Measurements from ENCODE around the gene GPRC5C.
A peak's percentile ranks its signal among the peaks of the same experiment; 100 is the strongest.

Gene GPRC5C, protein sequence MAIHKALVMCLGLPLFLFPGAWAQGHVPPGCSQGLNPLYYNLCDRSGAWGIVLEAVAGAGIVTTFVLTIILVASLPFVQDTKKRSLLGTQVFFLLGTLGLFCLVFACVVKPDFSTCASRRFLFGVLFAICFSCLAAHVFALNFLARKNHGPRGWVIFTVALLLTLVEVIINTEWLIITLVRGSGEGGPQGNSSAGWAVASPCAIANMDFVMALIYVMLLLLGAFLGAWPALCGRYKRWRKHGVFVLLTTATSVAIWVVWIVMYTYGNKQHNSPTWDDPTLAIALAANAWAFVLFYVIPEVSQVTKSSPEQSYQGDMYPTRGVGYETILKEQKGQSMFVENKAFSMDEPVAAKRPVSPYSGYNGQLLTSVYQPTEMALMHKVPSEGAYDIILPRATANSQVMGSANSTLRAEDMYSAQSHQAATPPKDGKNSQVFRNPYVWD

DNA sequence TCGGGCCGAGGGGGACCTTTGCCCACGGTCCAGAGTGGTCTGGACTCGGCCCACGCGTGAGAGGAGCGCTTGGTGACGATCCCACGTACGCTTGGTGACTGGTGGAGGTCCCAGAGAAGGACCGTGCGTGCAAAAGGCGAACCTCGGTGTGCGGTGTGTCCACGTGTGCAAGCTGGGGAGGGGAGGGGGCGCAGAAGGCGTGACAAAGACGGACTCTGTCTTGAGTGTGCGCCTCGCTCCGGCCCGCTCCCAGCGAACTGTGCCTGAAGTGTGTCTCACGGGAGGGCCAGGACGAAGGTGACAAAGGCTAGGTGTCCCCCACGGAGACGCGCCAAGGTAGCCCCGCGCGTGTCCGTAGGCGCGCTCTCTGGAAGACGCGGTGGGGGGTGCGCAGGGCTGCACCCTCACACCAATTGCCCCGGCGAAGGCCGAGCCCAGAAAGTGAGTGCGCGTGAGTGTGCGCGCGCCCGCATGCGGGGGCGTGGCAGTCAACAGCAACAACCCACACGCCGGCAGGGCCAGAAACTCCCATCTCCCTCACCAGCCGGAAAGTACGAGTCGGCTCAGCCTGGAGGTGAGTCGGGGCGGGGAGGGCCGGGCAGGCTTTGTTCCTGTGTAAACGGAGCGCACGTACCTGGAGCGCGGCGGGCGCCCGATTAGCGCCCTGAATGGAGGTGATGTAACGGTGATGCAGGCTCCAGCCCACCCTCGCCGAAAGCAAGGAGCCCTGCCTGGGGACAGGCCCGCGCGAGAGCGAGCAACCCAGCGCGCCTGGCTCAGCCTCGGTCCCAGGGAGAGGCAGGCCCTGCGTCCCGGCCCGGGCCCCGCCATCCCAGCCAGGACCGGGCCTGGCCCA lies at the start of gene GPRC5C:
Gene GPRC5C, plus strand, starts transcription at position 521 of the 856 bp plus-strand sequence. CDS start 7,689 bp downstream, outside the sequence.
- peak; percentile 86 for DNase-seq (ENCODE audit: insufficient read length, low spot score)

DNA sequence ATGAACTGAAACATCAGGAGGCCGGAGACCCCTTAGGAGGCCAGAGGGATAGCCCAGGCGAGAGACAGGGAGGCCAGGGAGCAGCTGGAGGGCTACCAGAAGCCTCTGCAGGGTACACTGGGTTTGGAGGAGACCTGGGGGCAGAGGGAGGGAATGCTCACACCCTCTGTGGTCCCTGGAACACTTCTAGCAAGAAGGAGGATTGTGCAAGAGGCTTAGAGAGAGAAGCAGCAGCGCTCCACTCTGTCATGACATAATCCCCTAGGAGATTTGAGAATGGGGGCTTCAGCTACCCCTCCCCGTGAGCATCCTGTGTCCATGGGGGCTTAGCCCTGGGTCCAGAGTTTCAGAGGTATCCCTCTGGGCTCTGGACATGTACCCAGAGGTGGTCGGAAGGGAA lies 48.7 kb upstream of the GPRC5C start:
- FAIRE-seq (no peak), DNase-seq (ENCODE audit: insufficient read length, low spot score) (no peak)

More for the DNA sequence above, at the start of gene GPRC5C:
- FAIRE-seq: no peak

DNA sequence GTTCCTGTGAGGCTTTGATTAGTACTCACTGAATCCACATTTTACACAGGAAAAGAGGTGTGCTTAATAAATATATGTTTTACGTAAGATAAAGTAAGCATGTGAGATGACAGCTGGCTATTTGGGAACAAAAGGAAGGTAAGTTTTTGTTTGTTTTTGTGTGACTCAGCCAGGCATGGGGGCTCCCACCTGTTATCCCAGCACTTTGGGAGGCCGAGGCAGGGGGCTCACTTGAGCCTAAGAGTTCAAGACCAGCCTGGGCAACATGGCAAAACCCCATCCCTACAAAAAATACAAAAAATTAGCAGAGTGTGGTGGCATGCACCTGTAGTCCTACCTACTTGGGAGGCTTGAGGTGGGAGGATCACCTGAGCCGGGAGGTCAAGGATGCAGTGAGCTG lies 46.7 kb upstream of the GPRC5C start:
- no peak for FAIRE-seq
- DNase-seq (ENCODE audit: insufficient read length, low spot score): no peak

DNA sequence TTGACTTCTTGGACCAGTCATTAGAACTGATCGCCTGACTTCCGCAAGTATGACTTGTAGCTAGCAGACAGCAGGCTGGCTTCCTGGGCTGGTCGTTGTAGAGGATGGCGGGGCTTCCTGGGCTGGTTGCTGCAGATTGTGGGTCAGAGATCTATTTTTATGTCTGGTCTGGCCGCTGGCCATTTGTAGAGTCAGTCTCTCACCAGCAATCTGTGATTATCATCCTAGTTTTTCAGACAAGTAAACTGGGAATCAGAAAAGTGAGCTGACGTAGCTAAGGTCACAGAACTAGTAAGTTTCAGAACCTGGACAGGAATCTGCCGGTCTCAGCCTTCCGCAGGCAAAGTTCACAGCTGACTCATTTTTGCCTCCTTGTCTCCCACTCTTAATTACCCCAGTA lies 45.5 kb upstream of the GPRC5C start:
- FAIRE-seq: no peak

DNA sequence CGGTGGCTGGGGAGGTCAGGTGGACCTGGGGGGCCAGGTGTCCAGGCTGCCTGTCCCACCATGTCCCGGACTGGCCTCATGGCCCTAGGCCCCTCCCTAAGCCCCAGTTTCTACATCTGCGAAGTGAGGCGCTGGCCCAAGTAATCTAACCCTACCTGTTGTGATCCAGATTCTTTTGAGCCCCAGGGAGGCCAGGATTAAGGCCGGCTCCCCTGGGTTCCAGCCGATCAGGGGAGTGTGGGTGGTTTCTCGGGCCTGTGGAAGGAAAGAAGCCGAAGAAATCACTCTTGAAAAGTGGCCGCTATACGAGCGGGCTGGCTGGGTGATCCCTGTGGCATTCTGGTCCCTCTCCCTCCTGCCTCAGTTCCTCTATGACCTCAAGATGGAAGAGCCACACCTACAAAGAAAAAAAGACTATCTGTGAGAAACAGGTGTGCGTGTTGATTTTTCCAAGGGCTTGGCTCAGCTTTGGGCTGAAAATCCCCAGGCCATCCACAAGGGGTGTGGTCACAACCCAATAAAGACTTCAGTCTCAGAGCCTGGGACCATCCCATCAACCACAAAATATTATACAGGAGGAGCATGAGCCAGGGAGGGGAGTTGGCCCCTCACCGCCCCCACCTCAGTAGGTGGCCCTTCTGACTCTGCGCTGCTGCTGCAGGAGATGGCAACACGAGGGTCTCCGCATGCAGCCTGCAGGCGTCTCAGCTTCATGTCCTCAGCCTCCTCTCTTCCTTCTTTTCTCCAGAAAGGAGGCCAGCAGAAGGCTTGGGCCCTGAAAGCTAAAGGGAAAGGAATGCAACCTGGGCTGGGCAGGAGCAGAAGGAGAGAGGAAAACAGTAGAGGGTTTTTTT lies 44.3 kb upstream of the GPRC5C start:
- DNase-seq (ENCODE audit: insufficient read length, low spot score) (no peak), FAIRE-seq (no peak)

More for the DNA sequence above, 45.5 kb upstream of the GPRC5C start:
- no peak for DNase-seq (ENCODE audit: insufficient read length, low spot score)

DNA sequence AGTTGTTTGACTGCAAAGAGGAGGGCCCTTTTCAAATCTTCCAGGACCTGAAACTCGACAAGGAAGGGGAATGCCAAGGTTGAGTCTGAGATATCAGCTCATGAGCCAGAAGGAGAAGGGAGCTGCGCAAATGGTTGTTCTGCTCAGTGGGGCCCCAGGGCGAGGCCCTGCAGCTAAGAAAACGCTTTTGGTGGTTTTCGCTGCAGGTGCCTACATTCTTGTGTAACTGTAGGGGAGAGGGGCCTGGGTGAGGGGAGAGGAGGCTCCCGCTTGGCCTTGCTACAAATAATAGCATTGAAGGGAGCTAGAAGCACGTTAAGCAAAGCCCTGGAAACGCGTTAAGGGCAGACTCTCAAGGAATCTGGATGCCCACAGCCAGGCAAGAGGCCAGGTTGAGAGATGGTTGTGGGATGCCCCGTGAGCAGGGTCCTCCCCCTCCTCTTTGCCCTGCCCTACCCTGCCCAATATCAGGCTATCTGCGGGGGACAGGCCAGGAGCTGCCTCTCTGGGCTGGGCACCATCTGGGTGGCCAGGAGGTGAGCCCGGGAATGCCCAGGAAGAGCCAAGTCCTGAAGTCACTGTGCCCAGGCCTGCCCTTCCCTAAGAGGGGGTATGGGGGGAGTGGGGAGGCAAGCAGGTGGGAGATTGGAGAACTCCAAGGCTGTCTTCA lies 42.7 kb upstream of the GPRC5C start:
- FAIRE-seq (no peak), DNase-seq (ENCODE audit: insufficient read length, low spot score) (no peak)

DNA sequence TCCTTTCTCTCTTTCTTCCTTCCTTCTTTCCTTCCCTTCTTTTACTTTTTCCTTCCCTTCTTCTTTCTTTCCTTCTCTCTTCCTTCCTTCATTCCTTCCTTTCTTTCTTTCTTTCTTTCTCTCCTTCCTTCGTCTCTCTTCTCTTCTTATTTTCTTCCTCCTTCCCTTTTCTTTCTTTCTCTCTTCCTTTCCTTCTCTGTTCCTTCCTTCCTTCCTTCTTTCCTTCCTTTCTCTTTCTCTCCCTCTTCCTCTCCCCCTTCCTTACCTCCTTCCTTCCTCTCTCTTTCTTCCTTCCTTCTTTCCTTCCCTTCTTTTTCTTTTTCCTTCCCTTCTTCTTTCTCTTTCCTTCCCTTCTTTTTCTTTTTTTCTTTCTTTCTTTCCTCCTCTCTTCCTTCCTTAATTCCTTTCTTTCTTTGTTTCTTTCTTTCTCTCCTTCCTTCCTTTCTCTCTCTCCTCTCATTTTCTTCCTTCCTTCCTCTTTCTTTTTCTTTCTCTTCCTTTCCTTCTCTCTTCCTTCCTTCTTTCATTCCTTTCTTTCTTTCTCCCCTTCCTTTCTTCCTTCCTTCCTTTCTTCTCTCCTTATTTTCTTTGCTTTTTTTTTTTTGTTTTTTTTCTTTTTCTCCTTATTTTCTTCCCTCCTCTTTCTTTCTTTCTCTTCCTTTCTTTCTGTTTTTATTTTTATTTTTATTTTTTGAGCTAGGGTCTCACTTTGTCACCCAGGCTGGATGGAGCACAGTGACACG lies 41.8 kb upstream of the GPRC5C start:
- no peak for DNase-seq (ENCODE audit: insufficient read length, low spot score)
- FAIRE-seq: no peak

DNA sequence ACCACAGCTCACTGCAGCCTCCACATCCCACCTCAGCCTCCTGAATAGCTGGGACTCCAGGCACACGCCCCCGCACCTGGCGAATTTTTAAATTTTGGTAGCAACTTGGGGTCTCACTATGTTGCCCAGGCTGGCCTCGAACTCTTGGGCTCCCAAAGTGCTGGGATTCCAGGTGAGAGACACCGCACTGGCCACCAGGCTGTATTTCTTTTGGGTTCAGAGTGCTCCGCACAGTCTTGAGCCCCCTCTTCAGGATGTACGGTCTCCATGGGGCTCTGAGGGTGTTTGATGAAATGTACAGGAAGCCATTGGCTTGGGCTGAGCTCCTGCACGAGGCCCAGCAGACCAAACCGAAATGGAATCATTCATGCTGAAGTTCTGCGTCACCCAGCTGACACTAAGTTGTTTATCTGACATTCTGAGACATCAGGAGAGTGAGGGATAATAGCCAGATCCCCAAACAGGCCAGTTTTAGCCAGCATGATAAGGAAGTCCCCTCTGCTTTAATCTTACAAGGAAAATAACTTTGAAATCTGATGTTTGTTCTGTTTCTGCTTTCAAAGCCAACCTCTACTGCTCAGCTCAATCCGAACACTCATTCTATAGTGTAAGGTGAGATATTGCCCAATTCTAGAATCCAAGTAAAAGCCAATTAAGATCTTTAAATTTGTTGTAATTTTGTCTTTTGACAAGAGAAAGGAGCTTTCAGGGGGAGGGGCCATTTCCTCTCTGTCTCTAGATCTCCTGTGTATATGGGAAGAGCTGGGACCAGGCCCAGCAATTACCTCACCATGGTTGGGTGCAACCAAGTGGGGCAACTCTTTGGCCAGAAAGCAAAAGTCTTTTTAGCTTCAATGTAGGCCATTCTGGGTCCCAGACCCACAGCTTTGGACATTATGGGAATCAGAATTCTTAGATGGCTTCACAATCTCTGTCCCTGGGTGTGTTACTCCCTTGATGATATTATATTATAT lies 40.9 kb upstream of the GPRC5C start:
- DNase-seq (ENCODE audit: insufficient read length, low spot score) (no peak), FAIRE-seq (no peak)

DNA sequence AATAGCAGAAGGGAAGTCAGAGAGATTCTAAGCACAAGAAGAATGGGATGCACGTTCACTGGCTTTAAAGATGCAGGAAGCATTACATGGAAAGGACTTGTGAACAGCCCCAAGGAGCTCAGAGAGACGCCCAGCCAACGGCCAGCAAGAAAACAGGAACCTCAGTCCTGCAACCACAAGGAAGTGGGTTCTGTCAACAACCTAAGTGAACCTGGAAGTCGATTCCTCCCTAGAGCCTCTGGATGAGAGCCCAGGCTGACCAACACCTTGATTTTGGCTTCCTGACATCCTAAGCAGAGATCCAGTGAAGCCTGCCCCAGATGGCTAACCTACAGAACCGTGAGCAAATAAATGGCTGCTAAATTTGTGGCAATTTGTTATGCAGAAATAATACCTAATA lies 40.1 kb upstream of the GPRC5C start:
- no peak for FAIRE-seq
- DNase-seq (ENCODE audit: insufficient read length, low spot score): no peak

DNA sequence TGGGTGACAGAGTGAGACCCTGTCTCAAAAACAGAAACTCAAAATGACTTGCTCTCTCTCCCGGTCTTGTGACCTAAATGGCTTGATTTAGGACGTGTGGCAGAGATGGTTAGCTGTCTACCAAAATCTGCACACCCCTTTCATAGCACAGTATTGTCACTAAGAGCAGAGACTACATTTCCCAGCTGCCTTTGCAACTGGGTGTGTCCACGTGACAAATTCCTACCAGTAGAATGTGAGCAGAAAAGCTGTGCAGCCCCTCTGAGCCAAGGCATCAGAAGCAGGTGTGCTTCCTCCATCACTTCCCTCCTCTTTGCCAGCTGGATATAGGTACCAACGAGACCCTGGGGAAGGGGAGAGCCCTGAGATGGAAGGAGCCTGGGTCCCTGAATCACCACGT lies 39.0 kb upstream of the GPRC5C start:
- FAIRE-seq (peak; percentile 18), DNase-seq (ENCODE audit: insufficient read length, low spot score) (no peak)

DNA sequence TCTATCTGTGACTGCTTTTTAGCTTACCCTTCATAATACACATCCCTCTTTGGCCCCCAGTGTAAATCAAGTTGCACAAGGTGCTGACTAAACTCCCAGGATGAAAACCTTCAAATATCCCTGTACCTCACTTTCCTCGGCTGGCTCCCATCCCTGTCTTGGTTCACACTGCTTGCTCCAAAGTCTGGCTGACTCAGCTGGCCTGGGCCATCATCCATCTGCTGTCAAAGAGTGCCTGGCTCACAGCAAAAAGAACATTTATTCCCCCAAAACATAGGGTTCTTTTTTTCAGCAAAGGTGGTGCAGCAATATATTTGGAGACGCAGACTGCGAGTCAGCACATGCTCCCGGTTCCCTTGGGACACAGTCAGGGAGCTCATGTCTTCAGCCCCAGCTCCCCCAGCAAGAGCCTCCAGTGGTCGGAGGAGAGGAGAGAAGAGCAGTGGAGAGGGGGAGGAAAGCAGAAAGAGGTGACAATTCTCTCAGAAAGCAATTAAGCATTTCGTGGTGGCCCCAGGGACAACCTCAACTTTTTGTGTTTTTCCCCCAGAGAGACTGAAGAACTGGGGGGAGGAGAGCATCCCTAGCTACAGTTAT lies 38.4 kb upstream of the GPRC5C start:
- DNase-seq (ENCODE audit: insufficient read length, low spot score) (no peak), FAIRE-seq (peak; percentile 4)

DNA sequence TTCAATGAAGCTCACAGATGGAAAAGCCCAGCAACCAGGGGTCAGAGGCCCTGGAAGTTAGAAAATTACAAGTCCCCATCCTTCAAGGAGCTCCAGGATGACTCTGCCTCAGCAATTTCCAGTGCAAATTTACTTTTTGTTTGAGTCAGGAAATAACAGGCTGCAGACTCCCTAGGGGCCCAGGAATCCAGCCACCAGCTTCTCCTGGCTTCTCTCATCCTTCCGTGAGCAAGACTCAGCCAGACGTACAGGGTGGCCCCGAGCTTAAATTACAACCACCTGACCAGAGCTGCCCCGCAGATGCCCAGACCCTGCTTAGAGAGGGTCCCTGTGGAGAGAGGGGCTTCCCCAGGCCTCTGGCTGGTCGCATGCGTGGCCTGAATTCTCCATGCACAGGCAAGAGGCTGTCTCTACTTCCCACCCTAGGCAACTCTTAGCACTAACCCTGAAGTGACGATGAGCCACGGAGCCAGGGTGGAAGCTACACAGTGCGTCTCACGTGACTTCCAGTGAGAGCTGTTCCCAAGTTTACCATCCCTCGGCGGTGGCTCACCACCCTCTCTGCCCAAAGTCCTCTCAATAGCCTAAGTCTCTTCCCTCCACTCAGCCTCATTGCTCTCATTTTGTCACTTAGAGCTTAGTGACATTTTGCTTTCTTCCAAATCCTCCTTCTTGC lies 37.5 kb upstream of the GPRC5C start:
- FAIRE-seq (no peak), DNase-seq (ENCODE audit: insufficient read length, low spot score) (no peak)

DNA sequence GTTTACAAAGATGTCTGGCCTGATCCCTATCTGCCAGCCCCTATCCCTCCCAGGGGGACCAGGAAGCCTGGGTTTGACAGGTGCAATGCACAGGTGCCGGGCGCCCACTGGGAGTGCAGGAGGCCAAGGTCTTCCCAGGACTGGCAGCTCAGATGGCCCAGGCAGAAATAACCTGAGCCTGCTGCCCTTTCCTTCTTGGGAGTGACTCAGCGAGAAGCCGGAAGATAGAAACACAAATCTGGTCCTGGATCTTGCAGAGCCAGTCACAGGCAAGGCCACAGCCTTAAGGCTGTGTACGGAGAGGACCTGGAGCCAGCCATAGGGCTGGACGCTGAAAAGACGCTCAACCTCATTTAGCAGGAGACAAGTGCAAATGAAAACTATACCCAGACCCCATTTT lies 36.9 kb upstream of the GPRC5C start:
- FAIRE-seq: no peak
- no peak for DNase-seq (ENCODE audit: insufficient read length, low spot score)

DNA sequence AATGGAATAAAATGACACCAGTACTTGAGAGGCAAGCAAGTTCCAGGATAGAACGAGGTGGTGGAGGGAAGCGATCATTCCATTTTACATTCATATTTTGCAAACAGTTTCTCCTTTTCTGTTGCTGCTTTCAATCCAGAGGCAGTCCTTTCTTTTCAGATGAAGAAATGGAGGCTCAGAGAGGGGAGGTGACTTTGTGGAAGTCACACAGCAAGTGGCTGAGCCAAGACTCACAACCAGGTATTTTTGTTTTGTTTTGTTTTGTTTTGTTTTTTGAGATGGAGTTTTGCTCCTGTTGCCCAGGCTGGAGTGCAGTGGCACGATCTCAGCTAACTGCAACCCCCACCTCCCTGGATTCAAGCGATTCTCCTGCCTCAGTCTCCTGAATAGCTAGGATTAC lies 35.3 kb upstream of the GPRC5C start:
- DNase-seq (ENCODE audit: insufficient read length, low spot score) (no peak), FAIRE-seq (no peak)

DNA sequence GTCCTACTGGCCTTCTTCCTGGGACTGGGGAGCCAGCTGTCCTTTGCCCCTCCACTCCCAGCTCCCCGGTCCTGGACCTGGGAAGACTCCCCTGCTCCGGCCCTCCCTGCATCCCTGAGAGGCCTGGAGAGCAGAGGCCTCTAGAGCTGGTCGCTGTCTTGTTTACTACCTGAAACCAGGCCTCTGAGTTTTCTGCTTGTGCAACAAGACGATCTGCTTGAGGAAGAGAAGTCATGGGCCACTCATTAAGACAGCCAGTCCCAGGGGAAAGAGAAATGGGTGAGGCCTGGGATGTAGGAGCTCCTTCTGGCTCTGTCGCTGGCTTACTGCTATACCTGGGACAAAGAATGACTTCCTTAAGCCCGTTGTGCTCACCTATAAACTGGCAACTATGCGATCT lies 29.8 kb upstream of the GPRC5C start:
- FAIRE-seq: no peak
- no peak for DNase-seq (ENCODE audit: insufficient read length, low spot score)

DNA sequence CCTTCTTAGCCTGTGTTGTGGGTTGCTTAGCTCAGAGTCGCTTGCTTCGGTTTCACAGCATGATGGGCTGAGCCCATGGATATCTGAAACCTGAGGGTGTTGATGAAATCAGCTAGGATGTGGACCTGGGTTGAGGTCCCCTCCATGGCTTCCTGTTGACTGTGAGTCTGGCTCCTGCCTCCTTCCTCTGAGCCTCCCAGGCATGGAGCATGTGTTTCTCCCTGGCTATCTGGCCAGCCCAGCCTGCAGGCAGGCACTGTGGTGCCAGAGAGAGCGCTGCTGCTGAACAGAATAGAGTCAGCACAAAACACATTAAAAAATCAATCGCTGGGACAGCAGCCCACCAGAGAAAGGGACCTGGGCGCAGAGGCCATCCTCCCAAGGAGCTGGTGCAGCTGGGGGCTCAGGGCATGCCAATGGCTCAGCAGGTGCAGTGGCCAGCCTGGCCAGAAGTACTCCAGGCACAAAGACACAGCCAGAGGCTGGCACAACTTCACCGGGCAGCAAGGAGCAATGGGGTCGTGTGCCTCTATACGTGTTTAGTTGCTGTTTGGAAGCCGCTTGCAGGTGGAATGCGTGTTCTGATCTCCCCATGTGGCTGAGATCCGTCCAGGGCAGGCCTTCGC lies 28.3 kb upstream of the GPRC5C start:
- FAIRE-seq (no peak), DNase-seq (ENCODE audit: insufficient read length, low spot score) (no peak)

DNA sequence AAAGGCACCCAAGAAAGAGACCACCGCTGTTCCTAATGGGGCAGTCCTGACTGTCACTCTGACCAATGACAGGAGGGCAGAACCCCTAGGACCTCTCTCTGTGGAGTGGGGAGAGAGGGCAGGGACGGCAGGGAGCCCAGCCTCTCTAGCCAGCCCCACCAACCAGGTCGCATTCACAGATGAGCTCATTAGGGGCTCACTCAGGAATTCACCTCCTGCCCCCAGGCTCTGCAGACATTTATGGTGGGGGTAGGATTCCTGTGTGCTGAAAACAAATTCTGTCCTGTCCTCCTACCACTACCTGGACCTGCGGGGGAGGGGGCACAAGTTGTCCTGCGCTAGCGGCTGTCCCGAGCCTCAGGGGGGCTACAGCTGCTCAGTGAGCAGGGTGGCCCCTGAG lies 27.7 kb upstream of the GPRC5C start:
- DNase-seq (ENCODE audit: insufficient read length, low spot score) (no peak), FAIRE-seq (no peak)

Measured in GM19239 (cell line).